ENCODE results near the gene IGFBPL1.
"Not testable (repeated sequence)": the region's sequence is repeated elsewhere in the genome, so short reads cannot be mapped to it uniquely, and the experiment has no call there.

IGFBPL1 gene

GRCh38 chr9:38423973-38424843, at the start of gene IGFBPL1:
Gene IGFBPL1 (minus strand): TSS chr9:38424454. CDS start chr9:38424424, 30 bp downstream.
- in situ Hi-C loops (cut with MboI; ENCODE audit: low sequenced_read_pairs) = no loop called here

GRCh38 chr9:38472583-38473249, 48.5 kb upstream of the IGFBPL1 start:
- in situ Hi-C loops (cut with MboI; ENCODE audit: low sequenced_read_pairs) = not testable (repeated sequence)

- in situ Hi-C loops (cut with MboI; ENCODE audit: low sequenced_read_pairs) = loop anchor here (10.0 kb wide), 1 partner anchor 63 kb away; no protein-coding TSS in a partner anchor
Observed at GRCh38 chr9:38467404-38467803, 43.1 kb upstream of the IGFBPL1 start.

GRCh38 chr9:38453835-38454234, 29.6 kb upstream of the IGFBPL1 start:
- in situ Hi-C loops (cut with MboI; ENCODE audit: low sequenced_read_pairs) = no loop called here

- in situ Hi-C loops (cut with MboI; ENCODE audit: low sequenced_read_pairs) = no loop called here
Observed at GRCh38 chr9:38451162-38451561, 26.9 kb upstream of the IGFBPL1 start.

- in situ Hi-C loops (cut with MboI; ENCODE audit: low sequenced_read_pairs) = no loop called here
Observed at GRCh38 chr9:38447703-38448102, 23.4 kb upstream of the IGFBPL1 start.

- in situ Hi-C loops (cut with MboI; ENCODE audit: low sequenced_read_pairs) = no loop called here
Observed at GRCh38 chr9:38445154-38446043, 21.1 kb upstream of the IGFBPL1 start.

- in situ Hi-C loops (cut with MboI; ENCODE audit: low sequenced_read_pairs) = no loop called here
Observed at GRCh38 chr9:38443597-38443996, 19.3 kb upstream of the IGFBPL1 start.

GRCh38 chr9:38443181-38443580, 18.9 kb upstream of the IGFBPL1 start:
- in situ Hi-C loops (cut with MboI; ENCODE audit: low sequenced_read_pairs) = no loop called here

GRCh38 chr9:38442473-38443096, 18.3 kb upstream of the IGFBPL1 start:
- in situ Hi-C loops (cut with MboI; ENCODE audit: low sequenced_read_pairs) = no loop called here

GRCh38 chr9:38441347-38442085, 17.3 kb upstream of the IGFBPL1 start:
- in situ Hi-C loops (cut with MboI; ENCODE audit: low sequenced_read_pairs) = no loop called here

GRCh38 chr9:38440516-38440915, 16.3 kb upstream of the IGFBPL1 start:
- in situ Hi-C loops (cut with MboI; ENCODE audit: low sequenced_read_pairs) = no loop called here

- in situ Hi-C loops (cut with MboI; ENCODE audit: low sequenced_read_pairs) = no loop called here
Observed at GRCh38 chr9:38439916-38440301, 15.7 kb upstream of the IGFBPL1 start.

- in situ Hi-C loops (cut with MboI; ENCODE audit: low sequenced_read_pairs) = no loop called here
Observed at GRCh38 chr9:38439291-38439915, 15.1 kb upstream of the IGFBPL1 start.

- in situ Hi-C loops (cut with MboI; ENCODE audit: low sequenced_read_pairs) = no loop called here
Observed at GRCh38 chr9:38437193-38437823, 13.1 kb upstream of the IGFBPL1 start.

GRCh38 chr9:38436708-38437107, 12.5 kb upstream of the IGFBPL1 start:
- in situ Hi-C loops (cut with MboI; ENCODE audit: low sequenced_read_pairs) = no loop called here

- in situ Hi-C loops (cut with MboI; ENCODE audit: low sequenced_read_pairs) = no loop called here
Observed at GRCh38 chr9:38435521-38435920, 11.3 kb upstream of the IGFBPL1 start.

GRCh38 chr9:38434853-38435252, 10.6 kb upstream of the IGFBPL1 start:
- in situ Hi-C loops (cut with MboI; ENCODE audit: low sequenced_read_pairs) = no loop called here

GRCh38 chr9:38434365-38434764, 10.1 kb upstream of the IGFBPL1 start:
- in situ Hi-C loops (cut with MboI; ENCODE audit: low sequenced_read_pairs) = no loop called here
